ENCODE results near the gene NUPR1.

The NUPR1 gene

DNA sequence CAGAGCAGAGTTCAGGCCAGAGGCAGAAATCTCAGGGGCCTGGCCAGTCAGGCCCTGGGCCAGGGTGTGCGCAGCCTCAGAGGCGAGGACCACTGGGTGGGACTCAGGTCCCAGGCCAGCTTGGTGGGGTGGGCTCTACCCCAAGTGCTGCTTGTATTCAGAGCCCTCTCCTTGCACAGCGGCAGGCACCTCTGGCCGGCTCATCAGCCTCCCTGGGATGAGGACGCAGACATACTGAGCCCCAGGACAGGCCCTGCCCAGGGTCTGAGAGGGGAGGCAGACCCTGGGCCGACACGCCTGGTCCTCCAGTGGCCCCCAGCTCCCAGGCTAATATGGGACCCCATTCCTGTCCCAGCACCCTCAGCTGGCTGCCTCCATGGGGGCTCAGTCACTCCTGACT is 24.5 kb downstream of the NUPR1 start:
- TF ChIP-seq, protein P1, sequence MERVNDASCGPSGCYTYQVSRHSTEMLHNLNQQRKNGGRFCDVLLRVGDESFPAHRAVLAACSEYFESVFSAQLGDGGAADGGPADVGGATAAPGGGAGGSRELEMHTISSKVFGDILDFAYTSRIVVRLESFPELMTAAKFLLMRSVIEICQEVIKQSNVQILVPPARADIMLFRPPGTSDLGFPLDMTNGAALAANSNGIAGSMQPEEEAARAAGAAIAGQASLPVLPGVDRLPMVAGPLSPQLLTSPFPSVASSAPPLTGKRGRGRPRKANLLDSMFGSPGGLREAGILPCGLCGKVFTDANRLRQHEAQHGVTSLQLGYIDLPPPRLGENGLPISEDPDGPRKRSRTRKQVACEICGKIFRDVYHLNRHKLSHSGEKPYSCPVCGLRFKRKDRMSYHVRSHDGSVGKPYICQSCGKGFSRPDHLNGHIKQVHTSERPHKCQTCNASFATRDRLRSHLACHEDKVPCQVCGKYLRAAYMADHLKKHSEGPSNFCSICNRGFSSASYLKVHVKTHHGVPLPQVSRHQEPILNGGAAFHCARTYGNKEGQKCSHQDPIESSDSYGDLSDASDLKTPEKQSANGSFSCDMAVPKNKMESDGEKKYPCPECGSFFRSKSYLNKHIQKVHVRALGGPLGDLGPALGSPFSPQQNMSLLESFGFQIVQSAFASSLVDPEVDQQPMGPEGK (CRISPR knock-in tag; IDR thresholded peaks at IDR 0.05; ENCODE audit: borderline replicate concordance) = no peak
- TF ChIP-seq ZFP30 (CRISPR knock-in tag; IDR thresholded peaks at IDR 0.05) (no peak), ISL1 (CRISPR knock-in tag; IDR thresholded peaks at IDR 0.05) (no peak), TOX (CRISPR knock-in tag; IDR thresholded peaks at IDR 0.05; ENCODE audit: borderline replicate concordance) (no peak), POU6F1 (CRISPR knock-in tag; IDR thresholded peaks at IDR 0.05; ENCODE audit: borderline replicate concordance, low read depth) (no peak), SNAI2 (CRISPR knock-in tag; IDR thresholded peaks at IDR 0.05) (no peak), ZFP3 (CRISPR knock-in tag; IDR thresholded peaks at IDR 0.05) (no peak), CSRNP3 (CRISPR knock-in tag; IDR thresholded peaks at IDR 0.05) (no peak), ZNF8 (CRISPR knock-in tag; IDR thresholded peaks at IDR 0.05) (no peak), ESRRG (CRISPR knock-in tag; IDR thresholded peaks at IDR 0.05) (no peak), ZNF565 (CRISPR knock-in tag; conservative IDR thresholded peaks at IDR 0.05; ENCODE audit: low read depth) (no peak), ARNTL (CRISPR knock-in tag; IDR thresholded peaks at IDR 0.05; ENCODE audit: borderline replicate concordance, low read depth) (no peak), TSHZ2 (CRISPR knock-in tag; IDR thresholded peaks at IDR 0.05) (no peak), OSR1 (CRISPR knock-in tag; IDR thresholded peaks at IDR 0.05) (no peak), CSDC2 (CRISPR knock-in tag; IDR thresholded peaks at IDR 0.05) (no peak), RARB (CRISPR knock-in tag; IDR thresholded peaks at IDR 0.05) (no peak), ZNF70 (CRISPR knock-in tag; IDR thresholded peaks at IDR 0.05) (no peak)
- TF ChIP-seq, protein P2, sequence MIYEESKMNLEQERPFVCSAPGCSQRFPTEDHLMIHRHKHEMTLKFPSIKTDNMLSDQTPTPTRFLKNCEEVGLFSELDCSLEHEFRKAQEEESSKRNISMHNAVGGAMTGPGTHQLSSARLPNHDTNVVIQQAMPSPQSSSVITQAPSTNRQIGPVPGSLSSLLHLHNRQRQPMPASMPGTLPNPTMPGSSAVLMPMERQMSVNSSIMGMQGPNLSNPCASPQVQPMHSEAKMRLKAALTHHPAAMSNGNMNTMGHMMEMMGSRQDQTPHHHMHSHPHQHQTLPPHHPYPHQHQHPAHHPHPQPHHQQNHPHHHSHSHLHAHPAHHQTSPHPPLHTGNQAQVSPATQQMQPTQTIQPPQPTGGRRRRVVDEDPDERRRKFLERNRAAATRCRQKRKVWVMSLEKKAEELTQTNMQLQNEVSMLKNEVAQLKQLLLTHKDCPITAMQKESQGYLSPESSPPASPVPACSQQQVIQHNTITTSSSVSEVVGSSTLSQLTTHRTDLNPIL (CRISPR knock-in tag; IDR thresholded peaks at IDR 0.05; ENCODE audit: low read depth) = no peak
- ATAC-seq = no peak; the same call in 2 of the 3 replicates

DNA sequence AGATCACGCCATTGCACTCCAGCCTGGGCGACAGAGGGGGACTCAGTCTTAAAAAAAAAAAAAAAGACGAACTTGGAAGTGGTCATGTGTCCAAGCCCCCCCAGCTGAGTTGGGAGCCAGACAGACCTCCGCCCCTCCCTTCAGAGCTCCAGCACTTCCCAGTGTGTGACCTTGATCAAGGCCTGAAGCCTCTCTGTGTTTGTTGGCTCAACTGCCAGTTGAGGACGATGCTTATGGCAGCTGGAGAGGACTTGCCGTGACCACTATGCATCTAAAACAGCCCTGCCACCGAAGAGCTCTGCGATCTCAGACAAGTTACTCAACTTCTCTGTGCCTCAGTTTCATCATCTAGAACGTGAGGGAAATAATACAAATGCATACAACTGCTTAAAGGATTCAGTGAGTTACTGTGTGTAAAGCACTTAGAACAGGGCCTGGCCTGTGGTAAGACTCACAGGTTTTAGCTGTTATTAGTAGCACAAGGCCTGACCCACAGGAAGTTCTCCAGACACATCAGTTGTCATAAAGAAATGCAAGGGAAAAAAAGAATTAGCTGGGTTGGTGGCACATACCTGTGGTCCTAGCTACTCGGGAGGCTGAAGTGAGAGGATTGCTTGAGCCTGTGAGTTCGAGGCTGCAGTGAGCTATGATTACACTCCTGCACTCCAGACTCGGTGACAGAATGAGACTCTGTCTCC is 25.1 kb downstream of the NUPR1 start:
- no peak; the same call in 2 of the 3 replicates for ATAC-seq

More for the DNA sequence above, 25.1 kb downstream of the NUPR1 start:
- TF ChIP-seq CSRNP3 (CRISPR knock-in tag; IDR thresholded peaks at IDR 0.05) = no peak
- TF ChIP-seq, protein P1 (CRISPR knock-in tag; IDR thresholded peaks at IDR 0.05; ENCODE audit: borderline replicate concordance) = no peak
- no peak for TF ChIP-seq ESRRG (CRISPR knock-in tag; IDR thresholded peaks at IDR 0.05)
- no peak for TF ChIP-seq POU6F1 (CRISPR knock-in tag; IDR thresholded peaks at IDR 0.05; ENCODE audit: borderline replicate concordance, low read depth)
- TF ChIP-seq RARB (CRISPR knock-in tag; IDR thresholded peaks at IDR 0.05) = no peak
- TF ChIP-seq ZNF565 (CRISPR knock-in tag; conservative IDR thresholded peaks at IDR 0.05; ENCODE audit: low read depth) = no peak
- no peak for TF ChIP-seq GLIS3 (CRISPR knock-in tag; IDR thresholded peaks at IDR 0.05)
- no peak for TF ChIP-seq SNAI2 (CRISPR knock-in tag; IDR thresholded peaks at IDR 0.05)
- no peak for TF ChIP-seq ARNTL (CRISPR knock-in tag; IDR thresholded peaks at IDR 0.05; ENCODE audit: borderline replicate concordance, low read depth)
- TF ChIP-seq, protein P2 (CRISPR knock-in tag; IDR thresholded peaks at IDR 0.05; ENCODE audit: low read depth) = no peak
- TF ChIP-seq ZFP3 (CRISPR knock-in tag; IDR thresholded peaks at IDR 0.05) = no peak
- no peak for TF ChIP-seq ZFP30 (CRISPR knock-in tag; IDR thresholded peaks at IDR 0.05)
- no peak for TF ChIP-seq PPARA (CRISPR knock-in tag; IDR thresholded peaks at IDR 0.05; ENCODE audit: borderline replicate concordance)
- TF ChIP-seq ZNF70 (CRISPR knock-in tag; IDR thresholded peaks at IDR 0.05) = no peak

Measured in SK-N-SH treated with all-trans-retinoic acid at 6 μM for 48 hours (cell line).